CD4-positive, alpha-beta T cell treated with Interleukin-17A for 1 hour (primary cell): ENCODE measurements around the gene ZNF253.
A peak's percentile ranks its signal among the peaks of the same experiment; 100 is the strongest.
"Not testable (repeated sequence)": the region's sequence is repeated elsewhere in the genome, so short reads cannot be mapped to it uniquely, and the experiment has no call there.

ENCODE experiments used
- DNase-seq: peaks from one replicate; pipeline ENCODE4 v3.0.0-alpha.2; 2020

ZNF253 gene

DNA sequence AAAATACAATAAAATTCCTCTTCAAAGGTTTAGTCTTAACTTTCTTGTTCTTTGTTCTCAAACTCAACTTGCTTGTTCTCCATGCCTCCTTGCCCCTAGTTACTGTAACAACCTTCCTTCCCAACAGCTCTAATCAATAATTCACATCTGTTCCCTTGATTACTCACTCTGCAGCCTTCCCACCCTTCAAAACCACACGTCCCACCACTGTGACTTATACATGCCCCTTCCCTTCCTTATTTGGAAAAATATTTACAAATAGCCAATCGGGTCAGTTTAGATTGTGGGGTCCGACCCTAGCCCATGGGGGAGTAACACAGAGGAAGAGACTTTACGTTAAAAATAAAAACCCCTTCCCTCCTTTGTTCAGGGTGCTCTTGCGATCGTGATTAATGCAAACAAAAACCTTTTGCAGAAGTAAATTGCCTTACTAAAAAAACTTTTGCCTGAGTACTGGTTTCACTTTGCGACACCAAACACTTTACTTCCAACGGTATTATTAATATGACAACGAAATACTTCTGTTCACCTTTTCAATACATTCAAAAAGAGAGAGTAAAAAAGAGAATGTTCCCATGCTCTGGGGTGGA lies 34.6 kb downstream of the ZNF253 start:
- DNase-seq, result no peak

DNA sequence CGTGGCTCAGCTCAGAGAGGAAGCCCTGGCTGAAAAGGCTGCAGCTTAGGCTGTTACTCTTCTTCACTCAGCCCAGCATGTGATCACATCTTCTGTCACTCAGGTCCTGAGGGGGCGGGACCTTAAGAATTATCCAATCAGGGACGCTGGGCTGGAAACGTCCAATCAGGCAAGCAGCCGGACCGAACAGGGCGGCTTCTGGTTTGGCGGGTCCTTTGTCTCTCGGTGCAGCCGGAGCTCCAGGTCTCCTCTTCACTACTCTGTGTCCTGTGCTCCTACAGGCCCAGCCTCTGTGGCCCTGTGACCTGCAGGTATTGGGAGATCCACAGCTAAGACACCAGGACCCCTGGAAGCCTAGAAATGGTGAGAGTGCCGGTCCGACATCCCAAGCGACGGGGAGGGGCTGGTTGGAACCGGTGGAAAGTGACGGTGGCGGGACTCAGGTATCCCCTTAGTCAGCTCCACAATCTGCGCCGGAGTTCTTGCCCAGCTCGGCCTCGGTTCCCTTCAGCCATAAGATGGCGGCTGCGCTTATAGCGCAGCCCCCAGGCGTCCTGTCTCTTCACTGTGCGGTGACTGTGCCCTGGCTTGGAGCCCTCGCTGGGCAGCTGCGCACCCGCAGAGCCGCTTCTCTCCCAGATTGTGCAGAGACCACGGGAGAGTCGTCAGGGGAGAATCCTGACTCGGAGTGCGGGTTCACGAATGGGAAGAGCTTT lies 35.2 kb downstream of the ZNF253 start, which contains the start of gene ZNF93:
Gene ZNF93, plus strand, starts transcription at position 218 of the 716 bp plus-strand sequence. Its CDS starts 143 bp downstream, at position 361.
- DNase-seq, result peak; percentile 96

DNA sequence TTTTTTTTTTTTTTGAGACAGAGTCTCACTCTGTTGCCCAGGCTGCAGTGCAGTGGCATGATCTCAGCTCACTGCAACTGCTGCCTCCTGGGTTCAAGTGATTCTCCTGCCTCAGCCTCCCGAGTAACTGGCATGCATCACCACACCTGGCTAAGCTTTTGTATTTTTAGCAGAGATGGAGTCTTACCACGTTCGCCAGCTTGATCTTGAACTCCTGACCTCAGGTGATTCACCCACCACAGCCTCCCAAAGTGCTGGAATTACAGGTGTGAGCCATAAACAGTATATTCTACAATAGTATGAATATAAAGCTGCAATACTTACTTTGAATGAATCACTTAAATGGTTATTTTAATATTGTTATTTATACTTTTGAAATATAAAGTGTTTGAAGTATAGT lies 41.9 kb downstream of the ZNF253 start:
- DNase-seq, result not testable (repeated sequence)

DNA sequence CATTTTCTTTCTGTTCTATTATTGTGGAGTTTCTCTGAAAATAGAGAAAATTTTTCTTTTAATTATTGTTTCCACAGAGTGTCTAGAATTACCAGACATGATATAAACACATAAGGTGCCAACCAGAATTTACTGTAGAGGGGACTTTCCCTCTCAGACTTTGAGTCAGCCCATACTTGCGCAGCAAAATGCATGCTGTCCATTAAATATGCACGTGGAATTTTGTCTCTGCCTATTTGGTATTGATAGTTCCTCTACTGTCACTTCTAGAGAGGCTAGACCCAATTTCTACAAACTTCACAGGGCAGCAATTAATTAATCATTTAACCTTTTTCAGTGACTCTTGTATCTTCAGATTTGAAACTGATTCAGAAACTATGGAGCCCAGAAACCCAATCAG lies 44.0 kb downstream of the ZNF253 start:
- no peak for DNase-seq

DNA sequence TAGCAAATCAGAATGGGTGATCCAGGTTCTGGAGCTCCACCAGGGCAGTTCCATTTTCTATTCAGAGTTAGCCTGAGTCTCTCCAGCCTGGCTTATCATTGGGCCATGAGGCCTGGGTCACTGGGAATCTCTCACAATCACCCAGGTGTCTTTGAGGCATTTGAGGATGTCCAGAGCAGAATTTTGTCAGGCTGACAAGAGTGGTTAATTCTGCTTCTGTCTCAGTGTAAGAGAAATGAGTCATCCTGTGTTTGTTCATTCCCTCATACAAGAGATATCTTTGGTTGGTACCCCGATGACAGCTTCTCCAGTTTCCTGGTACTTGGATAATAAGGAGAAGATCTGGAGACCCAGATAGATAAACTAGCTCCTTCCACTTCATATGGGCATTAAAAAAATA lies 45.5 kb downstream of the ZNF253 start:
- DNase-seq, result no peak

DNA sequence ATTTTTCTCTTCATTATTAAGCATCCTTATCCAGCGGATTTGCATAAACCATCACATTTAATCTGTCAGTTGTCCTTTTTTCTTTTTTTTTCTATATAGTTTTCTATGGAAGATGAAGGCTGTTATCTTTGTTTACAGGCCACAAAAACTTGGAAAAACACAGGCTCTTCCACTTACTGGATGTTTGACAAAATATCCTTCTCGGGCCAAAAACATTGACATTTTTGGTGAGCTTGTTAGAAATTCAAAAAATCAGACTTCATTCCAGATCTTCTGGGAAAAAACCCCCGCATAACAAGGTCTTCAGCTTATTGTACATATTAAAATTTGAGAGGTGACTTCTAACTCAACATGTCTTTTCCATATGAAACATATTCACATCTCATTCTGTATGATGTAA lies 48.9 kb downstream of the ZNF253 start:
- DNase-seq, result no peak

DNA sequence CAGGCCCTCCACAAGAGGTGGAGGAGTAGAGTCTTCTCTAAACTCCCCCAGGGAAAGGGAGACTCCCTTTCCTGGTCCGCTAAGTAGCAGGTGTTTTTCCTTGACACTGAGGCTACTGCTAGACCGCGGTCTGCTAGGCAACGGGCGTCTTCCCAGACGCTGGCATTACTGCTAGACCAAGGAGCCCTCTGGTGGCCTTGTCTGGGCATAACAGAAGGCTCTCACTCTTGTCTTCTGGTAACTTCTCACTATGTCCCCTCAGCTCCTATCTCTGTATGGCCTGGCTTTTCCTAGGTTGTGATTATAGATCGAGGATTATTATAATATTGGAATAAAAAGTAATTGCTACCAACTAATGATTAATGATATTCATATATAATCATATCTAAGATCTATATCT lies 64.7 kb downstream of the ZNF253 start:
- peak; percentile 26 for DNase-seq

DNA sequence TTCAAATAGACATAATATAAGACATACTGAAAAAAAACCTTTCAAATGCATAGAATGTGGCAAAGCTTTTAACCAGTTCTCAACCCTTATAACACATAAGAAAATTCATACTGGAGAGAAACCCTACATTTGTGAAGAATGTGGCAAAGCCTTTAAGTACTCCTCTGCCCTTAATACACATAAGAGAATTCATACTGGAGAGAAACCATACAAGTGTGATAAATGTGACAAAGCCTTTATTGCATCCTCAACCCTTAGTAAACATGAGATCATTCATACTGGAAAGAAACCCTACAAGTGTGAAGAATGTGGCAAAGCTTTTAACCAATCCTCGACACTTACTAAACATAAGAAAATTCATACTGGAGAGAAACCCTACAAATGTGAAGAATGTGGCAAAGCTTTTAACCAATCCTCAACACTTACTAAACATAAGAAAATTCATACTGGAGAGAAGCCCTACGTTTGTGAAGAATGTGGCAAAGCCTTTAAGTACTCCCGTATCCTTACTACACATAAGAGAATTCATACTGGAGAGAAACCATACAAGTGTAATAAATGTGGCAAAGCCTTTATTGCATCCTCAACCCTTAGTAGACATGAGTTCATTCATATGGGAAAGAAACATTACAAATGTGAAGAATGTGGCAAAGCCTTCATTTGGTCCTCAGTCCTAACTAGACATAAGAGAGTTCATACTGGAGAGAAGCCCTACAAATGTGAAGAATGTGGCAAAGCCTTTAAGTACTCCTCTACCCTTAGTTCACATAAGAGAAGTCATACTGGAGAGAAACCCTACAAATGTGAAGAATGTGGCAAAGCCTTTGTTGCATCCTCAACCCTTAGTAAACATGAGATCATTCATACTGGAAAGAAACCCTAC lies 68.0 kb downstream of the ZNF253 start:
- DNase-seq, result not testable (repeated sequence)

DNA sequence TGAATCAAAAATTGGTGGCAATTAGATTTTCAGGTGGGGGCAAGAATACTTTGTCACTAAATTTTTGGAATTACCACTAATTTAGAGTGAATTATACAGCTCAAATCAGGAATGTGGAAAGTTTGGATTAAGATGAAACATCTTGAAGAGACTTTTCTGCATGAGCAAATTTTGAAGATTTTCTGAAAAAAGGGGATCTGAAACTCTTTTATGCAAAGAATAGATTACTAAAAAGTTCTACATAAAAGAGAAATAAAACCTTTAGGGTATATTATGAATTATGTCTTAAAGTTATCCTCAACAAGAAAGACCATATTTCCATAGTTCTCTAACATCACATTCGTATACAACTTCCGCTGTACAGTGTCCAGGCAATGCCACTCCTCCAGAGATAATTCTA lies 71.7 kb downstream of the ZNF253 start:
- DNase-seq, result no peak

DNA sequence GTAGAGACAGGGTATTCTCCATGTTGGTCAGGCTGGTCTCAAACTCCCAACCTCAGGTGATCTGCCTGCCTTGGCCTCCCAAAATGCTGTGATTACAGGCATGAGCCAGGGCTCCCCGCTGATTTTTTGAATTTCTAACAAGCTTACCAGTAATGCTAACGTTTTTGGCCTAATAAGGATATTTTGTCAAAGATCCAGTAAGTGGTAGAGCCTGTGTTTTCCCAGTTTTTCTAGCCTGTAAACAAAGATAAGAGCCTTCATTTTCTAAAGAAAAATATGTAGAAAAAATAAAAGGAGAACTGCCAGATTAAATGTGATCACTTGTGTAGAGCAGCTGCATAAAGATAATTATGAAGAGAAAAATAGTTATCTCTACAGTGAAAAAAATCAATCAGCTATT lies 72.8 kb downstream of the ZNF253 start:
- DNase-seq, result no peak

DNA sequence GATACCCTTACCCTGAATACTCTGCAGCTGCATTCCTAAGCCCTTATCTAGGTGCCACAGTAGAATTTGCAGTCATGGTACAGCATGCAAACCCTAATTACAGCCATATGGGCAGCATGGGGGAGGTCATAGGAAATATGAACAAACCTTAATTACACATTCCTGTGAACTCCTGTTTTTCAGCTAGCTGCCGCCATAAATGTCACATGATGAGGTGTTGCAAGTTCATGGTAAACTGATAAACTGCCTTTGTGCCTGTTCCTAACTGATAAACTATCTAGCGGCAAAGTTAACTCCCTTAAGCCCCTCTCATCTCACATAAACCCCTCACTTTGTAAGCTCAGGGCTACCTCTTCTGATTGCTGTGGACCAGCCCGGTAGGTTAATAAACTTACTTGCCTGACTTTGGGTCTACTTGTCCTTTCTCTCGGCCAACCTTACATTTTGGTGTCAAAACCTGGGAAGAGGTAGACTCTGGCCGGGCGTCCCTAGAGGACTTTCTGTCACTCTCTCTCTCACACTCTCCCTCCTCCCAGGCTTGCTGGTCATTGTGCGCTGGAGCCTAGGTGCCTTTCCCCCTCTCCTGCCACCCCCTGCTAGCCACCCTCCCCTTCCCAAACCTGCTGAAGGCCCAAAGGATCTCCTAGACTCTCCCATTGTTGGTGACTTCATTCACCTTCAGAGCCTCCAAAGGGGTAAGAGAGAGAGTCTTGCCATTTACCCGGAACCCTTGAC lies 78.3 kb downstream of the ZNF253 start:
- DNase-seq, result no peak
